ENCODE results near the gene HTR4.

The HTR4 gene

DNA sequence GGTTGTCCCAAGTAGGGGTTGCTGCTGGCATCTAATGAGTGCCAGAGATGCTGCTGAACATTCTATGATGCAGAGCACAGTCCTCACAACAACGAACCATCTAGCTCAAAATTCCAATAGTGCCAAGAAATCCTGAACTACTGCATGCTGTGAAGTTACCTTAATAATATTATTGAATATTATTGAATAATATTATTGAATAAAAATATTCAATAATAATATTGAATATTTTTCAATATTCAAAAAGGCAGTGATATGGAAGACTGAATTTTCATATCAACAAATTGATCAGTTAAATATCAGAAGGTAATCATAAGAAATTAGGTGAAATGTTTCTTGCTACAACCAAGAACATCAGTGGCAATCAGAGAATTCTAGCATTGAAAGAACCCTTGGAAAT lies 2.8 kb downstream of the HTR4 start:
- no peaks in the 10 kb centered on the region for H3K4me1 ChIP-seq (ENCODE audit: low read length)
- no peaks in the 10 kb centered on the region for H3F3A ChIP-seq (ENCODE audit: insufficient read depth, low read length)
- no peaks in the 10 kb centered on the region for H3K27me3 ChIP-seq (replicated peaks; ENCODE audit: insufficient read depth, low read length)
- no peak for DNase-seq
- H3K79me2 ChIP-seq (ENCODE audit: low read length), result no peaks in the 10 kb centered on the region
- TF ChIP-seq, protein P1, sequence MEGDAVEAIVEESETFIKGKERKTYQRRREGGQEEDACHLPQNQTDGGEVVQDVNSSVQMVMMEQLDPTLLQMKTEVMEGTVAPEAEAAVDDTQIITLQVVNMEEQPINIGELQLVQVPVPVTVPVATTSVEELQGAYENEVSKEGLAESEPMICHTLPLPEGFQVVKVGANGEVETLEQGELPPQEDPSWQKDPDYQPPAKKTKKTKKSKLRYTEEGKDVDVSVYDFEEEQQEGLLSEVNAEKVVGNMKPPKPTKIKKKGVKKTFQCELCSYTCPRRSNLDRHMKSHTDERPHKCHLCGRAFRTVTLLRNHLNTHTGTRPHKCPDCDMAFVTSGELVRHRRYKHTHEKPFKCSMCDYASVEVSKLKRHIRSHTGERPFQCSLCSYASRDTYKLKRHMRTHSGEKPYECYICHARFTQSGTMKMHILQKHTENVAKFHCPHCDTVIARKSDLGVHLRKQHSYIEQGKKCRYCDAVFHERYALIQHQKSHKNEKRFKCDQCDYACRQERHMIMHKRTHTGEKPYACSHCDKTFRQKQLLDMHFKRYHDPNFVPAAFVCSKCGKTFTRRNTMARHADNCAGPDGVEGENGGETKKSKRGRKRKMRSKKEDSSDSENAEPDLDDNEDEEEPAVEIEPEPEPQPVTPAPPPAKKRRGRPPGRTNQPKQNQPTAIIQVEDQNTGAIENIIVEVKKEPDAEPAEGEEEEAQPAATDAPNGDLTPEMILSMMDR (IDR thresholded peaks at IDR 0.05; ENCODE audit: low read length), result no peak
- no peak for TF ChIP-seq EZH2 (optimal IDR thresholded peaks at IDR 0.05; ENCODE audit: low read depth, low read length)
- TF ChIP-seq EZH2phosphoT487 (IDR thresholded peaks at IDR 0.05; ENCODE audit: low read length), result no peak
- no peaks in the 10 kb centered on the region for H3K9me3 ChIP-seq (replicated peaks; ENCODE audit: insufficient read depth, low read length)
- no peaks in the 10 kb centered on the region for H4K20me1 ChIP-seq (ENCODE audit: insufficient read depth, low read length)
- no peak overlapping the region for H3K9ac ChIP-seq (ENCODE audit: low read length)
- H3K4me2 ChIP-seq (ENCODE audit: low read depth, low read length), result no peak overlapping the region
- no peak overlapping the region for H3K4me3 ChIP-seq (ENCODE audit: low read length)
- no peak overlapping the region for H3K27ac ChIP-seq (ENCODE audit: low read length)
- H2AFZ ChIP-seq (ENCODE audit: low read length), result no peak overlapping the region
- H3K9me2 ChIP-seq (replicated peaks; ENCODE audit: insufficient read depth, low read length), result no peaks in the 10 kb centered on the region
- H3K36me3 ChIP-seq (replicated peaks; ENCODE audit: insufficient read depth, low read length), result no peaks in the 10 kb centered on the region

GRCh38 chr5:148645527-148645926 lies 8.8 kb downstream of the HTR4 start:
- H3K79me2 ChIP-seq (ENCODE audit: low read length), result no peaks in the 10 kb centered on the region
- H3K4me3 ChIP-seq (ENCODE audit: low read length), result no peak overlapping the region
- H3K36me3 ChIP-seq (replicated peaks; ENCODE audit: insufficient read depth, low read length), result no peaks in the 10 kb centered on the region
- H2AFZ ChIP-seq (ENCODE audit: low read length), result no peak overlapping the region
- H3K9me3 ChIP-seq (replicated peaks; ENCODE audit: insufficient read depth, low read length), result no peaks in the 10 kb centered on the region
- peaks cover 4% of the 10 kb centered on the region; the same call in 1 of the 2 replicates for H3K4me1 ChIP-seq (ENCODE audit: low read length)
- no peaks in the 10 kb centered on the region for H4K20me1 ChIP-seq (ENCODE audit: insufficient read depth, low read length)
- no peak overlapping the region for H3K9ac ChIP-seq (ENCODE audit: low read length)
- no peak for TF ChIP-seq EZH2phosphoT487 (IDR thresholded peaks at IDR 0.05; ENCODE audit: low read length)
- H3K4me2 ChIP-seq (ENCODE audit: low read depth, low read length), result no peak overlapping the region
- H3F3A ChIP-seq (ENCODE audit: insufficient read depth, low read length), result no peaks in the 10 kb centered on the region
- DNase-seq, result peak; percentile 38
- no peaks in the 10 kb centered on the region for H3K27me3 ChIP-seq (replicated peaks; ENCODE audit: insufficient read depth, low read length)
- no peaks in the 10 kb centered on the region for H3K9me2 ChIP-seq (replicated peaks; ENCODE audit: insufficient read depth, low read length)
- no peak overlapping the region for H3K27ac ChIP-seq (ENCODE audit: low read length)

DNA sequence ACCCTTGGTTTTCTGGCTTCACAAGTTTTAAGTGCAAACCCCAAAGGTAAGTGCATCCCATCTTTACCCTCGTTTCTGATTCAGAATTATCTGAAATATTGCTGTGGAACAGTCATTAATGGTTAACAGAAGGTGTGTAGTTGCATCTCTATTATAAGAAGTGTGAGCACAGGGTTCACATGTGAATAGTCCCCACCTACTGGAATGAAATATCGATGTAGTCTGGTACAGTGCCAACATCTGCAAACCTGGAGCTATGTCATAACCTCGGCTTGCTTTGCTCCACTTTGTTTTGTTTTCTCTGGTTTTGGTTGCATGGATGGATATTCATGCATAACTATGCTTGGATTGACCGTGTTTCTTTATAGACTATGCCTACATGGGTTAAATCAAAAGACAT lies 12.6 kb downstream of the HTR4 start:
- Histone ChIP-seq H3K27ac (ENCODE audit: low read length) (no peak overlapping the region), H3K9me2 (replicated peaks; ENCODE audit: insufficient read depth, low read length) (no peaks in the 10 kb centered on the region), H4K20me1 (ENCODE audit: insufficient read depth, low read length) (no peaks in the 10 kb centered on the region), H3K36me3 (replicated peaks; ENCODE audit: insufficient read depth, low read length) (no peaks in the 10 kb centered on the region), H3K27me3 (replicated peaks; ENCODE audit: insufficient read depth, low read length) (no peaks in the 10 kb centered on the region), H3K4me1 (ENCODE audit: low read length) (peaks cover 4% of the 10 kb centered on the region; the same call in 1 of the 2 replicates), H3K9ac (ENCODE audit: low read length) (no peak overlapping the region), H2AFZ (ENCODE audit: low read length) (no peak overlapping the region), H3K4me3 (ENCODE audit: low read length) (no peak overlapping the region), H3K79me2 (ENCODE audit: low read length) (no peaks in the 10 kb centered on the region), H3K9me3 (replicated peaks; ENCODE audit: insufficient read depth, low read length) (no peaks in the 10 kb centered on the region), H3F3A (ENCODE audit: insufficient read depth, low read length) (no peaks in the 10 kb centered on the region), H3K4me2 (ENCODE audit: low read depth, low read length) (no peak overlapping the region)
- TF ChIP-seq, protein P1 (IDR thresholded peaks at IDR 0.05; ENCODE audit: low read length), result no peak
- TF ChIP-seq EZH2 (optimal IDR thresholded peaks at IDR 0.05; ENCODE audit: low read depth, low read length) (no peak), EZH2phosphoT487 (IDR thresholded peaks at IDR 0.05; ENCODE audit: low read length) (no peak)
- no peak for DNase-seq

GRCh38 chr5:148640471-148640870 lies 13.9 kb downstream of the HTR4 start:
- Histone ChIP-seq H4K20me1 (ENCODE audit: insufficient read depth, low read length) (no peaks in the 10 kb centered on the region), H3F3A (ENCODE audit: insufficient read depth, low read length) (no peaks in the 10 kb centered on the region), H3K4me2 (ENCODE audit: low read depth, low read length) (no peak overlapping the region), H3K36me3 (replicated peaks; ENCODE audit: insufficient read depth, low read length) (no peaks in the 10 kb centered on the region), H3K9me3 (replicated peaks; ENCODE audit: insufficient read depth, low read length) (no peaks in the 10 kb centered on the region), H3K4me1 (ENCODE audit: low read length) (peaks cover under 1% of the 10 kb centered on the region; the same call in 1 of the 2 replicates), H3K27me3 (replicated peaks; ENCODE audit: insufficient read depth, low read length) (no peaks in the 10 kb centered on the region), H3K9me2 (replicated peaks; ENCODE audit: insufficient read depth, low read length) (no peaks in the 10 kb centered on the region), H3K27ac (ENCODE audit: low read length) (no peak overlapping the region), H2AFZ (ENCODE audit: low read length) (no peak overlapping the region), H3K9ac (ENCODE audit: low read length) (no peak overlapping the region), H3K79me2 (ENCODE audit: low read length) (no peaks in the 10 kb centered on the region), H3K4me3 (ENCODE audit: low read length) (no peak overlapping the region)
- no peak for DNase-seq
- TF ChIP-seq EZH2phosphoT487 (IDR thresholded peaks at IDR 0.05; ENCODE audit: low read length) (no peak), EZH2 (optimal IDR thresholded peaks at IDR 0.05; ENCODE audit: low read depth, low read length) (no peak)
- TF ChIP-seq, protein P1 (IDR thresholded peaks at IDR 0.05; ENCODE audit: low read length), result no peak
